Measurements from ENCODE around the gene PTPRO.

PTPRO gene

DNA sequence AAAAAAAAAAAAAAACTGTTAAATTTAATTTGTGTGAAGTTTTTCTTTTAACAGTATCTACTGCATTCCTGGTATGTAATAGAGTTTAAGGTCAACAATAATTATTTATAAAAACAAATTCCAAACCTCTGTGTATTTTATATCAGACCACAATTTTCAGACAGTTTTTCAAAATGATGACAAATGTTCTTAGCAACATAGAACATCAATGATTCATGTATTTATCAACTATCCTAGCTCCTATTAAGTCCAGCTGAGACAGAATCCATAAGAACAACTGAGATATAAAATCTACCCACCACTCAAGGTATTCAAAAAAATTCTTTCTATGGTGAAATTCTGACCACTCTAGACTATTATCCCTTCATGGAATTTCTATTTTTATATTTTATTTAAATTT, 322.4 kb downstream of the PTPRO start:
- Histone ChIP-seq H3K36me3 (ENCODE audit: low read length) (0 out of 2 replicates have a peak, but pooled peaks cover 3% of the 10 kb centered on the region), H3K9me3 (ENCODE audit: insufficient read depth, low read length) (no peaks in the 10 kb centered on the region), H2AFZ (ENCODE audit: low read depth, low read length, severe bottlenecking) (no peak overlapping the region)

DNA sequence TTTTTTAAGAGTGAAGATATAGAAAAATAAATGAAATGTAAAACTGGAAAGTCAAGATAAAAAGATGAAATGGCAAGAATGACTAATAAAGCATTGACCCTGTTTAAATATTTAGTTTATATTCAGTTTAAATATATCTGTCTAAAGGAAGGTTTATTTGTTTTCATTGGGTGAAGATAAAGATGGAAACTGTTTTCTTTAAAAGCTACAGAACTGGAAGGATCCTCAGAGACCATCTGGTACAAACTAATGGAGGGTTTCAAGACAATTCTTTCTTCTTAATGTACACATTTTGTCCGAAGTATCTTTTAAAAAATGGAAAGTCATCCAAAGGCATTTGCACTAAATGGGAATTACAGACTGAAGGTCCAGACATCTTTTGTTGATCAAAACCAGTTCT, 324.3 kb downstream of the PTPRO start:
- H3K27me3 ChIP-seq (ENCODE audit: low read length) = no peaks in the 10 kb centered on the region
- no peaks in the 10 kb centered on the region for H3K36me3 ChIP-seq (ENCODE audit: low read length)
- H3K9me2 ChIP-seq (replicated peaks; ENCODE audit: insufficient read depth, low read length) = no peaks in the 10 kb centered on the region
- no peak overlapping the region for H3K9ac ChIP-seq (ENCODE audit: low read length)
- H4K20me1 ChIP-seq (ENCODE audit: low read depth, low read length) = no peaks in the 10 kb centered on the region
- H3K4me2 ChIP-seq (ENCODE audit: low read depth, low read length, poor library complexity, severe bottlenecking) = no peak overlapping the region
- TF ChIP-seq EZH2phosphoT487 (conservative IDR thresholded peaks at IDR 0.05; ENCODE audit: low read length) = no peak
- TF ChIP-seq, protein P1, sequence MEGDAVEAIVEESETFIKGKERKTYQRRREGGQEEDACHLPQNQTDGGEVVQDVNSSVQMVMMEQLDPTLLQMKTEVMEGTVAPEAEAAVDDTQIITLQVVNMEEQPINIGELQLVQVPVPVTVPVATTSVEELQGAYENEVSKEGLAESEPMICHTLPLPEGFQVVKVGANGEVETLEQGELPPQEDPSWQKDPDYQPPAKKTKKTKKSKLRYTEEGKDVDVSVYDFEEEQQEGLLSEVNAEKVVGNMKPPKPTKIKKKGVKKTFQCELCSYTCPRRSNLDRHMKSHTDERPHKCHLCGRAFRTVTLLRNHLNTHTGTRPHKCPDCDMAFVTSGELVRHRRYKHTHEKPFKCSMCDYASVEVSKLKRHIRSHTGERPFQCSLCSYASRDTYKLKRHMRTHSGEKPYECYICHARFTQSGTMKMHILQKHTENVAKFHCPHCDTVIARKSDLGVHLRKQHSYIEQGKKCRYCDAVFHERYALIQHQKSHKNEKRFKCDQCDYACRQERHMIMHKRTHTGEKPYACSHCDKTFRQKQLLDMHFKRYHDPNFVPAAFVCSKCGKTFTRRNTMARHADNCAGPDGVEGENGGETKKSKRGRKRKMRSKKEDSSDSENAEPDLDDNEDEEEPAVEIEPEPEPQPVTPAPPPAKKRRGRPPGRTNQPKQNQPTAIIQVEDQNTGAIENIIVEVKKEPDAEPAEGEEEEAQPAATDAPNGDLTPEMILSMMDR (IDR thresholded peaks at IDR 0.05; ENCODE audit: insufficient read depth, low read length, poor library complexity, severe bottlenecking) = no peak
- H2AFZ ChIP-seq (ENCODE audit: low read depth, low read length, severe bottlenecking) = no peak overlapping the region
- no peak overlapping the region for H3K4me3 ChIP-seq (ENCODE audit: insufficient read depth, low read length, poor library complexity, severe bottlenecking)
- H3K9me3 ChIP-seq (ENCODE audit: insufficient read depth, low read length) = no peaks in the 10 kb centered on the region
- no peaks in the 10 kb centered on the region for H3K79me2 ChIP-seq (ENCODE audit: insufficient read depth, low read length)
- no peaks in the 10 kb centered on the region for H3F3A ChIP-seq (ENCODE audit: insufficient read depth)
- H3K27ac ChIP-seq (ENCODE audit: low read depth, low read length) = no peak overlapping the region

More for the DNA sequence above, 322.4 kb downstream of the PTPRO start:
- H3K4me3 ChIP-seq (ENCODE audit: insufficient read depth, low read length, poor library complexity, severe bottlenecking) = no peak overlapping the region
- no peak overlapping the region for H3K4me2 ChIP-seq (ENCODE audit: low read depth, low read length, poor library complexity, severe bottlenecking)
- no peak overlapping the region for H3K27ac ChIP-seq (ENCODE audit: low read depth, low read length)
- H3K9ac ChIP-seq (ENCODE audit: low read length) = no peak overlapping the region
- no peak for TF ChIP-seq EZH2phosphoT487 (conservative IDR thresholded peaks at IDR 0.05; ENCODE audit: low read length)
- TF ChIP-seq, protein P1 (IDR thresholded peaks at IDR 0.05; ENCODE audit: insufficient read depth, low read length, poor library complexity, severe bottlenecking) = no peak
- H3K79me2 ChIP-seq (ENCODE audit: insufficient read depth, low read length) = no peaks in the 10 kb centered on the region
- H3K27me3 ChIP-seq (ENCODE audit: low read length) = no peaks in the 10 kb centered on the region
- no peaks in the 10 kb centered on the region for H4K20me1 ChIP-seq (ENCODE audit: low read depth, low read length)
- no peaks in the 10 kb centered on the region for H3K9me2 ChIP-seq (replicated peaks; ENCODE audit: insufficient read depth, low read length)
- no peaks in the 10 kb centered on the region for H3F3A ChIP-seq (ENCODE audit: insufficient read depth)
